ENCODE results near the gene TERT.
"Not testable (repeated sequence)": the region's sequence is repeated elsewhere in the genome, so short reads cannot be mapped to it uniquely, and the experiment has no call there.

Gene TERT

DNA sequence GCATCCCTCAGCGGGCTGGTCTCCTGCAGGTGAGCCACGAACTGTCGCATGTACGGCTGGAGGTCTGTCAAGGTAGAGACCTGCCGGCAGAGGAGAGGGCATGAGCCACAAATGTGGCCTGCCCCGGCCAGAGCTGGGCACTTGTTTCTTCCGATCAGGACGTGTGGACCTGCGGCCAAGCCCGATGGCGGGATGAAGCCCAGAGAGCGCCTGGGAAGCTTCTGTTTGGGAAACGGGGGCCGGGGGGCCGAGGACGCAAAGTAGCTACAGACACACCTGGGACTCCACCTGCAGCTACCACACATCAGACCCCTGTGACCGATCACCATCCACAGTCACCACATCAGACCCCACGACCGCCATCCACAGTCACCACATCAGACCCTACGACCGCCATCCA is 22.7 kb downstream of the TERT start:
- no peak for DNase-seq (ENCODE audit: insufficient read length, low spot score)
- TF ChIP-seq TAF1 (IDR thresholded peaks at IDR 0.05; ENCODE audit: low read depth, low read length): no peak
- TF ChIP-seq POLR2A (IDR thresholded peaks at IDR 0.05; ENCODE audit: low read depth, low read length): no peak
- no peak for TF ChIP-seq SPI1 (IDR thresholded peaks at IDR 0.05; ENCODE audit: low read depth, low read length)
- TF ChIP-seq POU2F2 (IDR thresholded peaks at IDR 0.05; ENCODE audit: low read depth, low read length): no peak
- TF ChIP-seq POLR2AphosphoS5 (IDR thresholded peaks at IDR 0.05; ENCODE audit: low read depth, low read length): no peak
- no peak for TF ChIP-seq PAX5 (IDR thresholded peaks at IDR 0.05; ENCODE audit: insufficient read depth, low read length, severe bottlenecking)
- FAIRE-seq: no peak

DNA sequence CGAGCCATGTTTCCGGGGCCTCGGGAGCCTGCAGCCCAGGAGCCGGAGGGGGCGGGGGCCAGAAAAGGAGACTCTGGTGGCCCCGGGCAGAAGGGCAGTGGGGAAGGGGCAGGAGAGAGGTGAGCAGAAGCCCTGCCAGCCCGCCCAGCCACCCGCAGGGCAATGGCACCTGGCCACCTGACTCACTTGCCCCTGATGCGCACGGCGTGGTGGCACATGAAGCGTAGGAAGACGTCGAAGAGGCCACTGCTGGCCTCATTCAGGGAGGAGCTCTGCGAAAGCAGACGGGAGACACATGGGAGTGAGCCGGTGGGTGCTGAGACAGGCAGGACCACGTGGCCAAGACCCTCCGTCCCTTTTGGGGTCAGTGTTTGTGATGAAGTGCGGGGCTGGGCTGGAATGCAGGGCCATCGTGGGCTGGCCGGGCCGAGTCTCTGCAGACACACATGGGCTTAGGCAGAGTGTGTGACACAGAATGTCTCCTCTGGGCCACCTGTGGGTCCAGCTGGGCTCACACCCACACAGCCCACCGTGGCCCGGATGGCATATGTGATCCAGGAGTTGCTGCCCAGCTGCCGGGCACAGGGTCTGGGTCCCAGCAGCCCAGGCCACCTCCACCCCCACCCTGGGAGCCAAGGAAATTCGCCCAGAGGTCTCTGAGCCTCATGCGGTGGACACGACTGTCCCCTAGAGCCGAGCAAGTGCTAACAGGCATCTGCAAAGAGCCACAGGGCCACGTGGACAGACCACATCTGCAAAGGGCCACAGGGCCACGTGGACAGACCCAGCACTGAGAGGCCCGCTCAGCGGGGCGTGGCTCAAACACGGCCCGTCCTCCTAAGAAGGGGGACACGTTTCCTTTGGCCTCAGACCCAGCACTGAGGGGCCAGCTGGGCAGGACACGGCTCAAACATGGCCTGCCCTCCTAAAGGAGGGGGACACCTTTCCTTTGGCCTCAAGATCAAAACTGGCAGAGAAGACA is 23.6 kb downstream of the TERT start:
- FAIRE-seq: no peak
- no peak for DNase-seq (ENCODE audit: insufficient read length, low spot score)
- TF ChIP-seq SPI1 (IDR thresholded peaks at IDR 0.05; ENCODE audit: low read depth, low read length) (no peak), POLR2AphosphoS5 (IDR thresholded peaks at IDR 0.05; ENCODE audit: low read depth, low read length) (no peak), POLR2A (IDR thresholded peaks at IDR 0.05; ENCODE audit: low read depth, low read length) (no peak), POU2F2 (IDR thresholded peaks at IDR 0.05; ENCODE audit: low read depth, low read length) (no peak), PAX5 (IDR thresholded peaks at IDR 0.05; ENCODE audit: insufficient read depth, low read length, severe bottlenecking) (no peak), TAF1 (IDR thresholded peaks at IDR 0.05; ENCODE audit: low read depth, low read length) (no peak)

DNA sequence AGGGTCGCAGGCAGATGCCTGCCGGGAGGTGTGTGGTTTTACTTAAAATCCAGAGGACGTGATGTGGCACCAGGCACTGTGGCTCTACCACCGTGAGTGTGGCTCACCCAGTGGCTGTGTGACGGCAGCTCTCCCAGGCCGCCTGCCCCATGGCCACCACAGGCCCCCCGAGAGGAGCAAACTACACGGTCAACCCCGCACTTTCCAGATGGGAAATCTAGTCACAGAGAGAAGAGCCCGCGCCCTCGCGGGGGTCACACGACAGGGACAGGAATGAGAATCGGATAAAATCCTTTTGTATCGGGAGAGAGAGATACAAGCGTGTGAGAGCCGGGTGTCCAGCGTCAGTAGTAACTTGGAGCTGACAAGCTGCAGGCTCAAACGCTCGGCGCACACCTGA is 24.4 kb downstream of the TERT start:
- TF ChIP-seq POU2F2 (IDR thresholded peaks at IDR 0.05; ENCODE audit: low read depth, low read length) (no peak), POLR2A (IDR thresholded peaks at IDR 0.05; ENCODE audit: low read depth, low read length) (no peak), POLR2AphosphoS5 (IDR thresholded peaks at IDR 0.05; ENCODE audit: low read depth, low read length) (no peak), SPI1 (IDR thresholded peaks at IDR 0.05; ENCODE audit: low read depth, low read length) (no peak), TAF1 (IDR thresholded peaks at IDR 0.05; ENCODE audit: low read depth, low read length) (no peak), PAX5 (IDR thresholded peaks at IDR 0.05; ENCODE audit: insufficient read depth, low read length, severe bottlenecking) (no peak)
- DNase-seq (ENCODE audit: insufficient read length, low spot score) (no peak), FAIRE-seq (no peak)

DNA sequence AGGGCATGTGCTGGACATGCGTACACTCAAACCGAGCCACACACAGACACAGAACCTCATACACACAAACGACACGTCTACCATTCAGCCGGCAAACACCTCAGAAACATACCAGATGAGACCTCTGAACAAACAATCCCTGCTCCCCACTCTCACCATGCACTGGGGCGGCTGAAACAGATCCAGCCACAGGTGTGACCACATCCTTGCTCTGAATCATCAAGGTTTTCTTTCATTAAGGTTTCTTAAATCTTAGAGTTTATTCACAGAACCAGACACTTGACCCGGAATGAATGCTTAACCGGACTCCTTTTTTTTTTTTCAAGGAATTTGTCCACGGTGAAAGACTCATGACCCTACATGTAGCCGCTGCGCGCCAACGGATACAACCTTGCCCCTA is 26.2 kb downstream of the TERT start:
- no peak for DNase-seq (ENCODE audit: insufficient read length, low spot score)

DNA sequence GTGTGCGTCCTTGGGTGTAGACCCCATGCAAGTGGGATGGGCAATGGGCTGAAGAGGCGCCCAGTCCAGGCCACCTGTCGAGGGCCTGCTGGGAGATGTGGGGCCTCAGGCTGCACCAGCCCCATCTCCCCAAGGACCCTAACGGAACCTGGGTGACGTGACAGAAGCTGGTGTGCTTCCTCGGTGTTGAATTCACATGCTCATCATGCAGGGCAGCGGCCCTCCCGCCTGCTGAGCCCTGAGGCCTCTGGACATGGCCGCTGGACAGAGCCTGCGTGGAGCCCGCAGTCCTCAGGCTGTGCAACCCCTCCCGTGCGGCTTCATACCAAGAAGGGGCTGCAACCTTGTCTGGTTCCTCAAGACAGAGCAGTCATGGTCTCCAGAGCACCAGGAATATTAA is 26.8 kb downstream of the TERT start:
- TF ChIP-seq SPI1 (IDR thresholded peaks at IDR 0.05; ENCODE audit: low read depth, low read length) (no peak), PAX5 (IDR thresholded peaks at IDR 0.05; ENCODE audit: insufficient read depth, low read length, severe bottlenecking) (no peak)
- FAIRE-seq (no peak), DNase-seq (ENCODE audit: insufficient read length, low spot score) (no peak)

More for the DNA sequence above, 26.2 kb downstream of the TERT start:
- TF ChIP-seq POLR2AphosphoS5 (IDR thresholded peaks at IDR 0.05; ENCODE audit: low read depth, low read length) (no peak), TAF1 (IDR thresholded peaks at IDR 0.05; ENCODE audit: low read depth, low read length) (no peak), PAX5 (IDR thresholded peaks at IDR 0.05; ENCODE audit: insufficient read depth, low read length, severe bottlenecking) (no peak), POLR2A (IDR thresholded peaks at IDR 0.05; ENCODE audit: low read depth, low read length) (no peak), POU2F2 (IDR thresholded peaks at IDR 0.05; ENCODE audit: low read depth, low read length) (no peak), SPI1 (IDR thresholded peaks at IDR 0.05; ENCODE audit: low read depth, low read length) (no peak)
- no peak for FAIRE-seq

DNA sequence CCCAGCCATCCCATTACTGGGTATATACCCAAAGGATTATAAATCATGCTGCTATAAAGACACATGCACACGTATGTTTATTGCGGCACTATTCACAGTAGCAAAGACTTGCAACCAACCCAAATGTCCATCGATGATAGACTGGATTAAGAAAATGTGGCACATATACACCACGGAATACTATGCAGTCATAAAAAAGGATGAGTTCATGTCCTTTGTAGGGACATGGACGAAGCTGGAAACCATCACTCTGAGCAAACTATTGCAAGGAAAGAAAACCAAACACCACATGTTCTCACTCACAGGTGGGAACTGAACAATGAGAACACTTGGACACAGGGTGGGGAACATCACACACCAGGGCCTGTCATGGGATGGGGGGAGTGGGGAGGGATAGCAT is 27.4 kb downstream of the TERT start:
- FAIRE-seq; DNase-seq (ENCODE audit: insufficient read length, low spot score): not testable (repeated sequence)

DNA sequence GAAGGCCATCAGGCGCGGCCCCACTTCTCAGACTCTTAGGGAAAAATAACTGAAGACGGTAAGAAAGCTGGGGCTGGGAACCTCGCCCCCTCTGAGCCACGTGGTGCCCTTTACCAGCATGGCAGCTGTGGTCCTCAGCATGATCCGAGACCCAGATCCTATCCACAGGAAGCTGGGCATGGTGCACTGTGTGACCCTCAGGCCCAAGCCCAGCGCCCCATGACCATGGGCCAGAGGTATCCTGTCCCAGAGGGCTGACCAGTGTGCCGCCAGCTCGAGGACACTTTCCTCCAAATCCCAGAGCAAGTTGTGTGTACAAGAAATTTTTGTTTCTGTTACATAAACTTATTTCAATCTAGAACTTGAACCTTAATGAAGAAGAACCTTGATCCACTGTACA is 28.1 kb downstream of the TERT start:
- no peak for DNase-seq (ENCODE audit: insufficient read length, low spot score)
- TF ChIP-seq SPI1 (IDR thresholded peaks at IDR 0.05; ENCODE audit: low read depth, low read length) (no peak), POLR2A (IDR thresholded peaks at IDR 0.05; ENCODE audit: low read depth, low read length) (no peak), POU2F2 (IDR thresholded peaks at IDR 0.05; ENCODE audit: low read depth, low read length) (no peak), PAX5 (IDR thresholded peaks at IDR 0.05; ENCODE audit: insufficient read depth, low read length, severe bottlenecking) (no peak), TAF1 (IDR thresholded peaks at IDR 0.05; ENCODE audit: low read depth, low read length) (no peak), POLR2AphosphoS5 (IDR thresholded peaks at IDR 0.05; ENCODE audit: low read depth, low read length) (no peak)
- FAIRE-seq: no peak

DNA sequence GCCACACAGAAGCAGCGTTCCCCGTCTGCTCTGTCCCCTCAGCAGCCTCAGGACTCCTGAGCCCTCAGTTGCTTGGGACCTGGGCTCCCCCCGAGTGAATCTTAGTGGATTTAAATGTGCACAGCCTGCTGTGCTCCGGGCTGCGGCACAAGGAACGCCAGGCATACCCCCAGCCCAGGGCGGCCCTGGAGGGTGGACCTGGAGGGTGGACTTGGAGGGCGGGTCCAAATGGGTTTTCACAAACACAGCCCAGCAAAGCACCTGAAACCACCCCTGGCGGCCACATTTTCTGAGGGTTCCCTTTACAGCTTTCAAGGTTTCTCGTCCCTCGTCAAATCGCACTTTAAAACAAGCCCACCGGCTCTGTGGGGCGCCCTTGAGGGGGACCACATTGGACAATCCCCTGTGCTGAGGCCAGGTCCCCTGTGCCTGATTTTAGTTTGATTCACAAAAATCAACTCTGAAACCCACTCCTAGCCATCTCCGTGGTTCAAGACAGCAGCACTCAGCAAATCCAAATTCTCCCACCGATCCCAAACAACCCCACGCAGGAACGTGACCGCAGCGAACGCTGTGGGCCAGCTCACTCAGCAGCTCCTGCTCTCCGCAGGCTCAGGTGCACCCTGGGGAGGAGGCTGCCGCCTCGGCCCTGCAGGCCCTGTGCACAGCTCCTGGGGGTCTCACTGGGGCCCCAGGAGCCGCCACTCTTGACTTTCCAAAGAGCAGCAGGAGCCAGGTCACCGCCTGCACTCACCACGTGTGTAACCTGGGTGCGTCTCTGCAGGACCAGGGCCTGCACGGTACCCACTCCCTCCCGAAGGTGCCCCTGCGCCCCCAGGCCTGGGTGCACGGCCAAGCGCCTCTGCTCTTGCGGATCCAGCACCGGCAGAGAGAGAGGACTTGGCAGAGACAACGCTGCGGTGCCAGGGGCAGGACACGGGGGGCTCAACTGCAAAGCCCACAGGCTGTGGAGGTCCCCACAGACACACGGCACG is 29.1 kb downstream of the TERT start:
- FAIRE-seq: no peak
- TF ChIP-seq POU2F2 (IDR thresholded peaks at IDR 0.05; ENCODE audit: low read depth, low read length) (no peak), POLR2A (IDR thresholded peaks at IDR 0.05; ENCODE audit: low read depth, low read length) (no peak), POLR2AphosphoS5 (IDR thresholded peaks at IDR 0.05; ENCODE audit: low read depth, low read length) (no peak), TAF1 (IDR thresholded peaks at IDR 0.05; ENCODE audit: low read depth, low read length) (no peak), PAX5 (IDR thresholded peaks at IDR 0.05; ENCODE audit: insufficient read depth, low read length, severe bottlenecking) (no peak), SPI1 (IDR thresholded peaks at IDR 0.05; ENCODE audit: low read depth, low read length) (no peak)
- no peak for DNase-seq (ENCODE audit: insufficient read length, low spot score)

DNA sequence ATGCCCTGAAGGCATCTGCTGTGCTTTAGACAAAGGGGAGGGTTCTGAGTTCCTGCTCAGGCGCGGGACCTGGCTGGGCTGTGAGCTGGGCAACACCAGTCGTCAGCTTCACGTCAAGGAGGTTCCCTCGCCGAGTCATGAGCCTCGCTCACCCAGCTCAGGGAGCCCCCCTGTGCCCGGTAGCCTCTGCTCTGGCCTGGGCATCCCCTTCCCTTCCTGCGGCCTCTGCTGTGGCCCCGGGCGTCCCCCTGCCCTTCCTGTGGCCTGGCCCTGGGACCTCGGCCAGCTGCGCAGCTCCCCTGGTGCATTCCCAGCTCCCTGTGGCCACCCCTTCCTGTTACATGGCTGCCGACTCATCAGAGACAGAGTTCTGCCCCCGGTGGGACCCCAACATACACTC is 29.8 kb downstream of the TERT start:
- no peak for TF ChIP-seq PAX5 (IDR thresholded peaks at IDR 0.05; ENCODE audit: insufficient read depth, low read length, severe bottlenecking)
- DNase-seq (ENCODE audit: insufficient read length, low spot score): no peak
- no peak for FAIRE-seq
